ENCODE results near the gene BCL6. TPM values are rescaled to one million over a fixed set of nuclear protein-coding genes. Genes with fewer than 3 reads are reported as not detected.
A peak's percentile ranks its signal among the peaks of the same experiment; 100 is the strongest.

BCL6 gene
- total and polyA plus RNA-seq, 9 of the 15 experiments (the other 6 are each of a cell fraction or from before 2014, with no cell fraction given): 0.08 to 3.5 (median 1.6) TPM

- TF ChIP-seq ZBTB2 (IDR thresholded peaks at IDR 0.05) (no peak), MNT (conservative IDR thresholded peaks at IDR 0.05) (0 out of 4 replicates have a peak, but pooled peaks of 1 of the 2 experiments have one; percentile 17), TFAM (CRISPR knock-in tag; conservative IDR thresholded peaks at IDR 0.05) (no peak), POLR2G (IDR thresholded peaks at IDR 0.05; ENCODE audit: low read depth, low read length) (peak; percentile 76), ZBTB7A (IDR thresholded peaks at IDR 0.05; ENCODE audit: borderline replicate concordance, control insufficient read depth, low read depth, low read length) (peak; percentile 43; the same call in 1 of the 2 replicates)
Measured at GRCh38 chr3:187743195-187744141, 1.8 kb downstream of the BCL6 start (continued).
